Measurements from ENCODE around the gene NAALADL2. TPM values are rescaled to one million over a fixed set of nuclear protein-coding genes. Genes with fewer than 3 reads are reported as not detected.

The NAALADL2 gene
- total and polyA plus RNA-seq, 2 of the 4 experiments (the other 2 are of a cell fraction) = 3.8 to 19.2 TPM

- no peaks in the 10 kb centered on the region for H3K27me3 ChIP-seq (ENCODE audit: control insufficient read depth, insufficient read depth, low read length)
- no peaks in the 10 kb centered on the region for H3K9me1 ChIP-seq (ENCODE audit: insufficient read depth, low read length)
- intact Hi-C loops (cut with micrococcal nuclease) = loop anchor here (5.0 to 10.0 kb wide), 2 partner anchors 520 to 992 kb away; no protein-coding TSS in a partner anchor
- H3K56ac ChIP-seq (ENCODE audit: extremely low read depth, insufficient read depth, low read length) = no peak overlapping the region
- ATAC-seq (ENCODE audit: low read depth) (peak; percentile 73), DNase-seq (peak; percentile 58)
- no peak overlapping the region for H3K23ac ChIP-seq (ENCODE audit: low read depth, low read length)
- H3K4me3 ChIP-seq (ENCODE audit: insufficient read depth, low read depth, low read length) = no peak overlapping the region
- no peak overlapping the region; the same call in 1 of the 2 replicates for H4K91ac ChIP-seq (ENCODE audit: insufficient read depth, low read depth, low read length)
- H2BK120ac ChIP-seq (ENCODE audit: low read depth, low read length) = no peak overlapping the region
- peaks cover 7% of the 10 kb centered on the region; the same call in 1 of the 2 replicates for H3K4me1 ChIP-seq (ENCODE audit: control insufficient read depth, insufficient read depth, low read length)
- no peak overlapping the region for H3K4ac ChIP-seq (ENCODE audit: low read depth, low read length)
- H3K4me2 ChIP-seq (ENCODE audit: low read depth, low read length) = no peak overlapping the region
- H4K20me1 ChIP-seq (ENCODE audit: insufficient read depth, low read length) = no peaks in the 10 kb centered on the region
- H3K79me1 ChIP-seq (ENCODE audit: low read depth in 1 of 2, low read length in 2 of 2) = no peaks in the 10 kb centered on the region
- peak overlapping the region in 1 of 2 experiments; percentile 61; a peak in 1 of 4 replicates for H4K8ac ChIP-seq (ENCODE audit: low read depth in 2 of 2, low read length in 2 of 2)
- H3K9ac ChIP-seq (ENCODE audit: low read depth, low read length) = no peak overlapping the region
- no peak overlapping the region; the same call in 1 of the 2 replicates for H3K18ac ChIP-seq (ENCODE audit: low read depth, low read length)
- dilution Hi-C loops (cut with HindIII; ENCODE audit: low sequenced_read_pairs, unreplicated experiment) = no loop called here
- no peaks in the 10 kb centered on the region for H3K9me3 ChIP-seq (ENCODE audit: control insufficient read depth, insufficient read depth, low read length)
- H2AK9ac ChIP-seq (replicated peaks; ENCODE audit: low read depth, low read length, poor library complexity) = no peak overlapping the region
- in situ Hi-C loops (cut with MboI; ENCODE audit: low sequenced_read_pairs) = no loop called here
- no peaks in the 10 kb centered on the region for H3K36me3 ChIP-seq (ENCODE audit: control insufficient read depth, insufficient read depth, low read length)
- peak overlapping the region; percentile 86; the same call in 1 of the 2 replicates for H3K27ac ChIP-seq (ENCODE audit: insufficient read depth, low read length)
- no peak overlapping the region; the same call in 2 of the 3 replicates for H2BK15ac ChIP-seq (ENCODE audit: low read depth, low read length)
- H3K14ac ChIP-seq (replicated peaks; ENCODE audit: low read depth, low read length) = no peak overlapping the region
- no peak overlapping the region for H2AK5ac ChIP-seq (ENCODE audit: low read depth, low read length)
- ChIA-PET CTCF (no interaction called here), POLR2A (ENCODE audit: unreplicated experiment) (interaction anchor here (0.5 kb wide), 1 partner anchor 1031 kb away, joined by 6 read pairs; no protein-coding TSS in a partner anchor)
- no peak for TF ChIP-seq RAD21 (IDR thresholded peaks at IDR 0.05; ENCODE audit: low read length)
- TF ChIP-seq MAFK (IDR thresholded peaks at IDR 0.05; ENCODE audit: low read depth, low read length) = no peak
- no peak for TF ChIP-seq RCOR1 (IDR thresholded peaks at IDR 0.05; ENCODE audit: insufficient replicate concordance, low read length)
- no peak for TF ChIP-seq USF2 (IDR thresholded peaks at IDR 0.05; ENCODE audit: low read depth, low read length)
- TF ChIP-seq NFE2L2 (IDR thresholded peaks at IDR 0.05; ENCODE audit: low read depth, low read length) = no peak
- TF ChIP-seq BHLHE40 (IDR thresholded peaks at IDR 0.05; ENCODE audit: low read depth, low read length) = no peak
- TF ChIP-seq RFX5 (IDR thresholded peaks at IDR 0.05; ENCODE audit: low read depth, low read length) = no peak
- TF ChIP-seq CHD1 (IDR thresholded peaks at IDR 0.05; ENCODE audit: low read depth, low read length) = no peak
- no peak for TF ChIP-seq ELK1 (IDR thresholded peaks at IDR 0.05; ENCODE audit: borderline replicate concordance, low read depth, low read length)
- no peak for TF ChIP-seq FOS (IDR thresholded peaks at IDR 0.05; ENCODE audit: low read depth, low read length)
- TF ChIP-seq SMC3 (IDR thresholded peaks at IDR 0.05; ENCODE audit: low read depth, low read length) = no peak
- no peak for TF ChIP-seq MAZ (IDR thresholded peaks at IDR 0.05; ENCODE audit: borderline replicate concordance, low read depth, low read length)
- TF ChIP-seq CEBPB (IDR thresholded peaks at IDR 0.05; ENCODE audit: low read depth, low read length) = no peak
- peak overlapping the region; percentile 97 for H2BK5ac ChIP-seq (ENCODE audit: low read depth, low read length, poor library complexity, severe bottlenecking)
- H2BK20ac ChIP-seq (ENCODE audit: low read depth, low read length) = no peak overlapping the region
- H4K5ac ChIP-seq (ENCODE audit: low read depth, low read length) = no peak overlapping the region
- no TSS peak for BruUV-seq (replicated peaks)
- H2AFZ ChIP-seq (replicated peaks; ENCODE audit: low read length, poor library complexity) = no peak overlapping the region
Observed at GRCh38 chr3:175434561-175434960, 575.4 kb downstream of the NAALADL2 start.

Data from IMR-90 (cell line).